SJSA1 (cell line): ENCODE measurements around the gene SBK2. TPM values are rescaled to one million over a fixed set of nuclear protein-coding genes. Genes with fewer than 3 reads are reported as not detected.

Experiments used
- DNase-seq, 2 experiments: peaks; one replicate each; pipeline ENCODE4 v3.0.0-alpha.2; 2015 to 2020; ENCODE audit warnings: low spot score in 2 of 2, low read depth in 1 of 2
- H3K27ac ChIP-seq: fragments of 250-450 bp; sonication (Bioruptor Pico); 2 replicates; pipeline ENCODE4 v1.5.1; 2020; ENCODE audit warnings: mild to moderate bottlenecking, moderate library complexity
- H3K27me3 ChIP-seq: fragments of 250-450 bp; sonication (Bioruptor Pico); replicated peaks from 2 replicates; pipeline ENCODE4 v1.5.1; 2020; ENCODE audit warnings: mild to moderate bottlenecking, moderate library complexity
- H3K36me3 ChIP-seq: fragments of 250-450 bp; sonication (Bioruptor Pico); 2 replicates; pipeline ENCODE4 v1.5.1; 2020; ENCODE audit warnings: mild to moderate bottlenecking
- H3K4me1 ChIP-seq: fragments of 250-450 bp; sonication (Bioruptor Pico); replicated peaks from 2 replicates; pipeline ENCODE4 v1.6.1; 2021; ENCODE audit warnings: mild to moderate bottlenecking
- H3K4me3 ChIP-seq: fragments of 250-450 bp; sonication (Bioruptor Pico); 2 replicates; pipeline ENCODE4 v1.5.1; 2020; ENCODE audit warnings: mild to moderate bottlenecking
- H3K9me3 ChIP-seq: fragments of 250-450 bp; sonication (Bioruptor Pico); replicated peaks from 2 replicates; pipeline ENCODE4 v1.5.1; 2020; ENCODE audit warnings: mild to moderate bottlenecking
- total RNA-seq: library from RNA; depleted of rRNA; stranded (reverse); fragments of >200 nt; shearing (Covaris generic); gene quantifications from 2 replicates; pipeline ENCODE4 v1.2.3, GENCODE V29; 2014

Gene SBK2
- total RNA-seq, 1 experiment from 2014 or later: not detected

GRCh38 chr19:55495646-55496349 lies 41.1 kb downstream of the SBK2 start:
- no peak for DNase-seq
- H3K4me3 ChIP-seq: no peak overlapping the region

GRCh38 chr19:55494172-55494761 lies 42.7 kb downstream of the SBK2 start:
- no peak overlapping the region for H3K27ac ChIP-seq
- no peak for DNase-seq
- H3K27me3 ChIP-seq: peaks cover 3% of the 10 kb centered on the region; the same call in 1 of the 2 replicates
- no peaks in the 10 kb centered on the region for H3K9me3 ChIP-seq
- no peak overlapping the region for H3K4me3 ChIP-seq
- H3K4me1 ChIP-seq: no peaks in the 10 kb centered on the region; the same call in 1 of the 2 replicates
- H3K36me3 ChIP-seq: no peaks in the 10 kb centered on the region

More at GRCh38 chr19:55495646-55496349, 41.1 kb downstream of the SBK2 start:
- Histone ChIP-seq H3K27me3 (peaks cover 3% of the 10 kb centered on the region; the same call in 1 of the 2 replicates), H3K36me3 (no peaks in the 10 kb centered on the region), H3K4me1 (no peaks in the 10 kb centered on the region; the same call in 1 of the 2 replicates), H3K9me3 (no peaks in the 10 kb centered on the region), H3K27ac (no peak overlapping the region)

GRCh38 chr19:55493645-55494171 lies 43.2 kb downstream of the SBK2 start:
- Histone ChIP-seq H3K4me1 (no peaks in the 10 kb centered on the region; the same call in 1 of the 2 replicates), H3K4me3 (no peak overlapping the region), H3K27me3 (peaks cover 3% of the 10 kb centered on the region; the same call in 1 of the 2 replicates), H3K9me3 (no peaks in the 10 kb centered on the region), H3K36me3 (no peaks in the 10 kb centered on the region), H3K27ac (no peak overlapping the region)
- DNase-seq: no peak

- DNase-seq: no peak
- Histone ChIP-seq H3K36me3 (no peaks in the 10 kb centered on the region), H3K27me3 (peaks cover 3% of the 10 kb centered on the region; the same call in 1 of the 2 replicates), H3K27ac (no peak overlapping the region), H3K4me3 (no peak overlapping the region), H3K4me1 (no peaks in the 10 kb centered on the region; the same call in 1 of the 2 replicates), H3K9me3 (no peaks in the 10 kb centered on the region)
These were observed 43.8 kb downstream of the SBK2 start for GRCh38 chr19:55493052-55493644.

- no peak for DNase-seq
- Histone ChIP-seq H3K4me1 (peaks cover 6% of the 10 kb centered on the region), H3K4me3 (no peak overlapping the region), H3K9me3 (no peaks in the 10 kb centered on the region), H3K36me3 (no peaks in the 10 kb centered on the region), H3K27ac (no peak overlapping the region), H3K27me3 (peaks cover 3% of the 10 kb centered on the region; the same call in 1 of the 2 replicates)
These were observed 44.5 kb downstream of the SBK2 start for GRCh38 chr19:55492362-55492944.

GRCh38 chr19:55491546-55492360 lies 45.2 kb downstream of the SBK2 start:
- no peak for DNase-seq
- H3K4me1 ChIP-seq: peaks cover 13% of the 10 kb centered on the region

GRCh38 chr19:55490478-55491432 lies 46.2 kb downstream of the SBK2 start:
- no peak overlapping the region for H3K27ac ChIP-seq
- H3K27me3 ChIP-seq: peaks cover 3% of the 10 kb centered on the region; the same call in 1 of the 2 replicates
- H3K4me1 ChIP-seq: peaks cover 23% of the 10 kb centered on the region
- H3K9me3 ChIP-seq: no peaks in the 10 kb centered on the region
- H3K36me3 ChIP-seq: peaks cover 6% of the 10 kb centered on the region; the same call in 1 of the 2 replicates
- no peak overlapping the region for H3K4me3 ChIP-seq
- no peak for DNase-seq

More at GRCh38 chr19:55491546-55492360, 45.2 kb downstream of the SBK2 start:
- Histone ChIP-seq H3K36me3 (no peaks in the 10 kb centered on the region), H3K4me3 (no peak overlapping the region), H3K27ac (no peak overlapping the region), H3K27me3 (peaks cover 3% of the 10 kb centered on the region; the same call in 1 of the 2 replicates), H3K9me3 (no peaks in the 10 kb centered on the region)

- Histone ChIP-seq H3K27me3 (0 out of 2 replicates have a peak, but pooled peaks cover 3% of the 10 kb centered on the region), H3K9me3 (no peaks in the 10 kb centered on the region; the same call in 1 of the 2 replicates), H3K4me1 (peaks cover 28% of the 10 kb centered on the region), H3K4me3 (no peak overlapping the region), H3K36me3 (peaks cover 9% of the 10 kb centered on the region; the same call in 1 of the 2 replicates), H3K27ac (no peak overlapping the region)
- DNase-seq: no peak
These were observed 47.0 kb downstream of the SBK2 start for GRCh38 chr19:55489711-55490477.

GRCh38 chr19:55488986-55489710 lies 47.8 kb downstream of the SBK2 start:
- Histone ChIP-seq H3K4me1 (peaks cover 34% of the 10 kb centered on the region), H3K4me3 (no peak overlapping the region), H3K9me3 (no peaks in the 10 kb centered on the region; the same call in 1 of the 2 replicates), H3K27ac (no peak overlapping the region), H3K27me3 (0 out of 2 replicates have a peak, but pooled peaks cover 2% of the 10 kb centered on the region), H3K36me3 (peaks cover 10% of the 10 kb centered on the region)
- DNase-seq: no peak

- no peak for DNase-seq
- Histone ChIP-seq H3K27me3 (no peaks in the 10 kb centered on the region), H3K4me1 (peaks cover 35% of the 10 kb centered on the region), H3K27ac (no peak within 1 kb of the TSS), H3K36me3 (peaks cover 19% of the 10 kb centered on the region), H3K9me3 (no peaks in the 10 kb centered on the region; the same call in 1 of the 2 replicates), H3K4me3 (no peak within 1 kb of the TSS)
These were observed 48.8 kb downstream of the SBK2 start, which contains the start of gene SSC5D for GRCh38 chr19:55487924-55488687. Gene SSC5D (plus strand): TSS chr19:55488436. CDS start chr19:55488590, 154 bp downstream.
